SIG-M5 treated with dmso at 0.1 percent for 504 hours (cell line): Measurements from ENCODE around the gene NNMT.

Experiments
- DNase-seq: peaks from one replicate; lab custom pipeline; 2025; ENCODE audit not compliant: unreplicated experiment; lab: John Stamatoyannopoulos, UW

The NNMT gene

DNA sequence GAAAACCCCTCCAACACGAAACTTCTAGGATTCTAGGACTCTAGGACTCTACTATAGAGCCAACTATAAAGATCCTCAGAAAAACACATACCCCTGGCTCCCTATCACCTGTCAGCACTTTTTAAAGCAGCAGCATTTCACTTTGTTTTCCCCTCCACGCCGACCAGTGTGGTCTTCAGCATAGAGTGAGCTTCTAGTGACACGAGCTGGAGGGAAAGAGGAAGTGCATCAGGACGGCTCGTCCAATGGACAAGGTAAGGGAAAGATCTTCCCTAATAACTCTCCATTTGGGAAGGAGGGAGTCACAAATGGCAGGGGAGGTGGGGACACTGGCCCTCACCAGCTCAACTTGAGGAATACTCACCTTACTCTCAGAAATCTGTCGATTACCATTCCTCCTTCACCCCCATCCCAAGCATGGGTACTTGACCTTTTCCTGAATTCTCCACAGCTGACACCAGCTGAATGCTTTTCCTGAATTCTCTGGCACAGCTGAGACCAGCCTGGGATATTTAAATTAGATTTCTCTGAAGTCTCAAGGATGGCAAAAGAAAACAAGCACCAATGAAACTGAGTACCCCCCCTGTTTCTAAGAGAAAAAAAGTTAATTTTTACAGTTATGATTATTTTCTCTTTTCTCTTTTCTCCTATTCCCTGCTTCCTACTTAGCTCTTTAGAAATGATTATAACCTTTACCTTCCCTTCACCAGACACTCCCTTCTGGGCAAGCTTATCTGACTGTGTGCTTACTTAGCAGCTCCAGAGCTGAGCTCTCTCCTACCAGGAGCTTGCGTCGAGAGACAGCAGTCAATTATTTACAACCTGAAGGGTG is 33.3 kb upstream of the NNMT start:
- peak; percentile 40 for DNase-seq

DNA sequence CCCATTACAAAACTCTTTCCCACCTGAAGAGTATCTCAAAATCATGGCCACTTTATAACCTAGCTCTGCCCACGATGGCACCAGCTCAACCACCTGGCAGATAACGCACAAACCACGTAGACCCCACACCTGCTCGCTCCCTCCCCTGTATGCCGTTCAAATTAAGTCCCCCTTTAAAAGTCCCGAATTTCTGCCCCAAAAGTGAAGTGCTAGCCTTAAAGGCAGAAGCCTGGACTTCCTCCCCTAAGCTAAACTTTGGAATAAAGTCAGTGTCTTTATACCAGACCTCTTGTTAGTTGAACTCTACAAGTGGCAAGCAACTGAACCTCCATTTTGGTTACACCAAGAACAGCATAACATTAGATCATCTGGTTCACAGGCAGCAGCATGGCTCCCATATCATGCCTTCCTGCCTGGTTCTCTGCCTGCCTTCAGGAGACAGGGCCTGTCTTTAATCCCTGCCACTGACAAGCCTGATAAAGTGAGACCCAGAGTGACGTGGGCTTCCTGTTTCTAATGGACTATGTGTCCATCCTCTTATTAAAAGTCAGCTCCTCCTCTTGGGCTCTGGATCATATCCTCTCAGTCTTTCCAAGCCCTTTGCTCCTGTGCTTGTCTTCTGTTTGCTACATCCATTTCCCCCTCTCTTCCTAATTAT is 32.6 kb upstream of the NNMT start:
- DNase-seq, result no peak

DNA sequence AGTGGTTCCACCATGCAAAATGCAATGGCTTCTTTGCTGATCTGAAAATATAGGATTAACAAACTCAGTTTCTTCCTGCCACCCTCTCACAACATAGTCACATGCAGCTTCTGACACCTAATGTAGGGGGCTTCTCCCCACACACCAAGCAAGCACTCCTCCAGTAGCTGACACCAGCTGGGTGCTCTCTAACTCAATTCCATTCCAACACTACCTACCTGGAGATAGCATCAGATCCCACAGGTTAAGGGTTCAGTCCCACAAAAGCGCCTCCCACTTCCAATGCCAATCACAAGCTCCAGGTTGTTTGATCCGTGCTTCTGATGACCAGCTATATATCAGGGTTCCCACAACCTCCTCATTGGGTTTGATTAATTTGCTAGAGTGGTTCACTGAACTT is 31.8 kb upstream of the NNMT start:
- DNase-seq, result no peak

DNA sequence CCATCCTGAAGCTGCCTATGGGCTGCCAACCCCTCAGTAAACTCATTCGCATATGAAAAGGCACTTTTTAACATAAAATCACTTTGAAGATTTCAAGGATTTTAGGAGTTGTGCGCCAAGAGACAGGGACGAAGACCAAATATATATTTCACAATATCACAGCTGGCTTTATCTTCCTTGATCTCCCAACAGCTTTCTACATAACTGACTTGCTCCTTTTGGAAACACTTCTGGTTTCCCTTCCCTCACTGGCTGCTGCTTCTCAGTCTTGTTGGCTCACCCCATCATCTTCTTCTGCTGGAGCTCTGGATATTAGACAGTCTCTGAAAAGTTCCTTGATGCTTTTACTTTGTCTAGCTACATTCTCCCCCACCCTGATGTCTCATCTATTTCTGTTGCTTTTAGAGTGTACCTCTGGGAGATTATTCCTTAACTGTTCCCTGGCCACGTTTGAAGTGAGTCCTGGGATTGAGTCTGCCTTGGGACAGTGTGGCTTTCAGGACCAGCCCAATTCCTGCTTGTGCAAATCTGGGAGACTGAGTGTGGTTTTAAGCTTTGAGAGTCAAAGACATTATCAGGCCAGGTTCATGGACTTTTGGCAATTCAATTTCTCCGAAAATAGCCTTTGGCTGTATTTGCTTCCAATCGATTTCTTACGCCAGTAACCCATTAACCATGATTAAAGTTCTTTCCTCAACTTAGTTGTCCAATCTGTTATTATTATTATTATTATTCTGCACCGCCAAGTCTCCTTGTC is 30.9 kb upstream of the NNMT start:
- no peak for DNase-seq

DNA sequence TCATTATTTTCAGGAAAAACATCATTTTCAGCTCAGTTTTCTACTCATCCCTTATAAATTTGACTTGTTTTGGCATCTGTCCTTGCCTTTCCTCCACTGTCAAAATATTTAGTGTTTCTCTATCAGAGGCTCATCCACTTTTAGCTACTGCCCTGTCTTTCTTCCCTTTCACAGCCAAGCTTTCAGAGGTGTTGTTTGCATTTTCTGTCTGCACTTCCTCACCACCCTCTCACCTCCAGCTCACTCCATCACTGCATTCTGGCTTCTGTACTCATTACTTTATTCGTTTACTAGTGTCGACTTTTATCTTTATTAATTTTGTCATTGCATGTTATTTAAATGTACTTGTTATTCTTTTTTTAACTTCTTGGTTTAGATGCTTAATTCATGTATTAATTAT is 26.7 kb upstream of the NNMT start:
- DNase-seq, result no peak

DNA sequence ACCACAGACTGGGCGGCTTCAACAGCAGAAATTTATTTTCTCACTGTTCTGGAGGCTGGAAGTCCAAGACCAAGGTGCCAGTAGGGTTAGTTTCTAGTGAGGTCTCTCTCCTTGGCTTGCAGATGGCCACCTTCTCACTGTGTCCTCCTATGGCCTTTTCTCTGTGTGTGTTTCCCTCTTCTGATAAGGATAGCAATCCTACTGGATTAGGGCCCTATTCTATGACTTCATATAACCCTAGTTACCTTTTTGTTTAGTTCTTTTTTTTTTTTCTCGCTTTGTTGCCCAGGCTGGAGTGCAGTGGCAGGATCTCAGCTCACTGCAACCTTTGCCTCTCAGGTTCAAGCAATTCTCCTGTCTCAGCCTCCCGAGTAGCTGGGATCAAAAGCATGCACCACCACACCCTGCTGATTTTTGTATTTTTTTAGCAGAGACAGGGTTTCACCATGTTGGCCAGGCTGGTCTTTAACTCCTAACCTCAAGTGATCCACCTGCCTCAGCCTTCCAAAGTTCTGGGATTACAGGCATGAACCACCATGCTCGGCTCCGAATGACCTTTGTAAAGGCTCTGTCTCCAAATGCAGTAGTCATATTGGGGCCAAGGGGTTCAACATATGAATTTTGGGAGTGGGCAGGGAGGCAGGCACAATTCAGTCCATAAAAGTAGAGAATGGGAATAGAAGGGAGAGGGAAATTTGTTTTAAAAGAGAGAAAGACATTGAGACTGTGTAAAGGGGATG is 25.5 kb upstream of the NNMT start:
- DNase-seq, result no peak

DNA sequence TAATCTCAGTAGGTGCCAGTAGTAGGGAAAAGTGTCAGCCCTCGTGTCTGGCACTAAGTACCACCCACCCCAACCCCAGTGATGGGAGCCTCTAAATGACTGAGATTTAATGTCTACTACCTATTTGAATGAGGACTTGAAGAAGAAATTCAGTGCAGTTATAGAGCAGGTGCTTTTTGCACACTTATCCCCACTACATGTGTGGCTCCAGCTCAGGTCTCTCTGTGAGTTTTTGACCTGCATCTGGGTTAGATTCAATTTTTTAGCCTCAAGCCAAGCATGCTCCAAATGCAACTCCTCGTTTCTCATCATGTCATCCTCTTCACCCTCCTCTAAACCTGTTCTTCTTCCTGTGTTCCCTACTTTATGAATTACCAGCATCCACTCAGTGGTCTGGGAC is 24.9 kb upstream of the NNMT start:
- DNase-seq, result no peak

DNA sequence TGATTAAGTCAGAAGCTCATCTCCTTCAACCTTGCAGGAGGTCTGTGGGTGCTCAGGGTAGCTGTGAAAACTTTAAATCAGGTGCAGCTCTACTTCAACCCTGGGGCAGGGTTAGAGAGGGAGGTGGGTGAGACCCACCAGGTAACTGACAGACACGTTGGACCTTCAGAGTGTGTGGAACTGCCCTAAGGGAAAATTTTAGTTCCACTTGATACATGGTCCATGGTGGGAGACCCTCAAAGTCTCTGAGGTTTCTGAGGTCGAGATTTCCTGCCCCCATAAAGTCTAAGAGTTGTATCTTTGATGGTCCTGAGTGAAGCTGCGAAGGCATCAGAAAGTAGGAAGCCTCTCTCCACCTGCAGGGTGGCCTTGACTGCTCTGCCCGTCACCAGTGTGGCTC is 23.9 kb upstream of the NNMT start:
- no peak for DNase-seq

DNA sequence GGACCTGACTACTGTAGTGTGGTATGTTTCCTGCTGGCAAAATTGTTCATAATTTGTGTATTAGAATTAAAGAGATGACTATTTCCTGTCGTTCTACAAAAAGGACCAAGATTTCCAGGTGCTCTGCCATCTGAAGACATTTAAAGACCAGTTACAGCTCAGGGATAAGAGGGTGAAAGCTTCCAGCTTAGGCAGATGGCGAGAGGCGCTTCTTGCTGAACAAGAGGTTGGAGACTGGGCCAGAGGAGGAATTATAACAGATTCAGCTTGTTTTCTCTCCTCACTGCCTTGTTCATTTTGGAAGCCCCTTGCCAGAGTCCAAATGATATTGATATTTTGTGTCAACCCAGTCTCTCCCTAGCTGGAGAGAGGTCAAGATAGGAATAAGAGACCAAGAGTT is 23.1 kb upstream of the NNMT start:
- DNase-seq, result no peak

DNA sequence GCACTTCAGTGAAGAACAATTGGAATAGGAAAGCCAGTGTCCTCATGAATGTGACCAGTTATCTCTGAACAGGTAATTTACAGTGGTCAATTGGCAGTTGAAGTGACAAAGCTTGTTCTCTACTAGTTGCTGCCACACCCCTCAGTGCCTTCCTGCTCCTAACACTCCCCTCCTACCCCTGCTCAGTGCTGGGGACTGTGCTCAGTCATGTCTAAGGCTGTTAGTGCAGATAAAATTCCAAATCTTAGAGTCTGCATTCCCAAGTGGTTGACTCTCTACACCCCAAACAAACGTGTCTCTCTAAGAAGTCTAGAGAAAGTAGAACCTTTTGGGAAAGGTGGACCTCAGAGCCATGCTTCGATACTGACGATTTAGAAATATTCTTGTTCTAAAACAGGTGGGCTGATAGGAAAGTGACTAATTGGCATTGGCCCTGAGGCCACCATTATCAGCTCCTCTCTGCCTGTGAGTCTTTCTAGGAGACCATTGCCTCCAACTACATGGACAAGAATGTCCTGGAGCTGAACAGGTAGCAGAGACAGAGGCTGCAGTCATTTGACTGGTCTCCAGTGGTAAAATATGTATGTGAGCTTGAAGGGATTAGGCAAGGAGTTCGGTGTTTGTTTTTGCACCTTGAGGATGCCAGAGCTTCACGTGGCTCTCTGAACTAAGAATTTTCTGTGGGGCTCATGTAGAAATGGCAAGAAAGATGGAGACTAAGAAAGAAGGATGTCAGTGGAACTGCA is 22.1 kb upstream of the NNMT start:
- DNase-seq, result no peak

DNA sequence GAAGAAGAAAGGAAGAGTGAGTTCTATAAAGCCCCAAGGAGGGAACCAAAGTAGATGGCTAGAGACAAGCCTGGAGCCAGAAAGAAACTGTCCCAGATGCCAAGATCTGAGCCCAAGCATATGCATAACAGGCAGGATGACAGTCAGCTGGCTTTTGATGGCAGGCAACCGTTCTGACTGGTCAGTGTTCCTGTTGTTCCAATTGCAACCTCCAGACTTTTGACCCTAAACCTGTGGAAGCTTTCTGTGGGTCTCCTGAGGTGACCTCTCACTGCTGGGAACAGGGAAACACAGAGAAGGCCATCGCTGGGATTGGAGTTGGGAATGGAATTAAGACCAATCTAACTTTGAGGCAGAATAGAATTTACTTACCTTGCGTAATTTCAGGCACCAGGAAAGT is 21.6 kb upstream of the NNMT start:
- no peak for DNase-seq

DNA sequence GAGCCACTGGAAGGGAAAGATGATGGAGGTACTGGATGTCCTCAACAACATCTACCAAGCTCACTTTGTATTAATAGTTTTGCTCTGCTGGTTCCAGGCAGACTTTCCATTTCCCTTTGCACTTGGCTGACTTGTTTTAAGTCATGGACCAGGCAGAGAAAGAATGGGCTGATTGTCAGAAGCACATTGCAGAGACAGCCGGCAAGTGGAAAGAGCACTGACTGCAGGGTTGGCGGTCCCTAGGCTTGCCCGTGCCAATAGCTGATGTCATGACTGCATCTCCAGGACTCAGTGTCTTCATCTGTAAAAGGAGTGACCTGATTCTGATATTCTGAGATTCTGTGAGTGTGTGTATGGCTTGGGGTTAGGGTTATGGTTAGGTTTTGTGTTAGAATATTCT is 20.9 kb upstream of the NNMT start:
- DNase-seq, result no peak

DNA sequence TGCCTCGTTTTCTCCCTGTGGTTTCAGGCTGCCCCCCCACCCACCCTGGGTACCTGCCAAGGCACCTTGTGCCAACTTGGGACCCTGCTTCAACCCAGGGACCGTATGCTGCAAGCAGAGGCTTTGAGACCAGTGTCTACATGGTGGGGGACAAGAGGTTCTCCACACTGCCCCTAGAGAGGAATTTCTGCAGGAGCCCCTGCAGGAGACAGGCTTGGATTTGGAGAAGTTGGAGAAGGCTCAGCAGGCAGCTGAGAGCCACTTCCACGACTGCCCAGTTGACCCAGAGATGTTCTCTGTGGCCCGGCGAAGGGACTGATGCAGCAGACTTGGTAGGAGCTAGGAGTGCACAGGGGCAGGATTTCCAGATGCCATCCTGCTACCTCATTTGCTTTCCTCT is 20.1 kb upstream of the NNMT start:
- DNase-seq, result no peak

DNA sequence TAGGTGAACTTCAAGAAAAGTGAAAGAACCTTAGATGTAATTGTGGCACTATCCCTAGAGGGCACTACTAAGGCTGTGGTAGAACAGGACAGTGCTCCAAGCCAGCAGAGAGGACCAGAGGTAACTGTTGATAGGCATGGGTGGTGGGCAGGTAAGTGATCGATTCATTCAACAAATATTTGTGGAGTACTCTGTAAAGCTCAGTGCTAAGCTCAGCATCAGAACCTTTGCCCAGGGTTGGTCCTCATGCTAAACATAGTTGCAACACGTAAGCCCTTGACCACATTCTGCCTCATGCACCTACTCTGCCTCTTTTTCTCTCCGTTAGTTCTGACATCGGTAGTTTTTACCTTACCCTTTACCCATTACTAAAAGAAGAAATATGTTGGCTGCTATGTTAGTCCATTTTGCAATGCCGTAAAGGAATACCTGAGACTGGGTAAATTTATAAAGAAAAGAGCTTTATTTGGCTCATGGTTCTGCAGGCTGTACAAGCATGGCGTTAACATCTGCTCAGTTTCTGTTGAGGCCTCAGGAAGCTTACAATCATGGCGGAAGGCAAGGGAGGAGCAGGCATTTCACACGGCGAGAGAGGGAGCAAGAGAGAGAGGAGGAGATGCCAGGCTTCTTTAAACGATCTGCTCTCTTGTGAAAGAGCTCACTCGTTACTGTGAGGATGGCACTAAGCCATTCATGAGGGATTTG is 18.4 kb upstream of the NNMT start:
- no peak for DNase-seq

DNA sequence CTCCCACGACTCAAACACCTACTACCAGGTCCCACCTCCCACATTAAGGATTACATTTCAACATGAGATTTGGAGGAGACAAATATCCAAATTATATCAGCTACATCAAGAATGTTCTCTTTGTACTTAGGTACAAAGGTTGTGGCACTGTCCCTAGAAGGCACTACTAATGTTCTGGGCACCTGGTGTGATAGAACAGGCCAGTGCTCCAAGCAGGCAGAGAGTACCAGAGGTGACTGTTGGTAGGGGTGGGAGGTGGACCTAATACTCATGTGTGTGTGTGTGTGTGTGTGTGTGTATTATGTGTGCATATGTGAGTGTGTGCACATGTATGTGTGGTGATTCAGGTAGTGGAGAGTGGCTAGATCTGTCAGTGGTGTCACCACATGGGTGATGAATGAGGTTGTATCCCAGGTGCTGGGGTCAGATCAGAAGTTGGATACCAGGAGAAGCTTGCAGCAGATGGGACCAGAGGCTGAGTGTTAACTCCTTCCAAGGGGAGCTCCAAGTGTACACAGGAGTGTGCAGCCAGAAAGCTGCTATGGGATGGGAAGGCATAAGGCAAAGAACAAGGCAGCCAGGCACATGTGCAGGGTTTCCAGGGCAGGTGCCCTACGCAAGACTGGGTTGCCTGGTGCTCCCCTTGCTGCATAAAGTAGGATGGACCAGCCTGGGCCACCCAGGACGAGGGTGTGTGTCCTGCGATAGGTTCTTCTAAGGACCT is 17.7 kb upstream of the NNMT start:
- DNase-seq, result no peak

DNA sequence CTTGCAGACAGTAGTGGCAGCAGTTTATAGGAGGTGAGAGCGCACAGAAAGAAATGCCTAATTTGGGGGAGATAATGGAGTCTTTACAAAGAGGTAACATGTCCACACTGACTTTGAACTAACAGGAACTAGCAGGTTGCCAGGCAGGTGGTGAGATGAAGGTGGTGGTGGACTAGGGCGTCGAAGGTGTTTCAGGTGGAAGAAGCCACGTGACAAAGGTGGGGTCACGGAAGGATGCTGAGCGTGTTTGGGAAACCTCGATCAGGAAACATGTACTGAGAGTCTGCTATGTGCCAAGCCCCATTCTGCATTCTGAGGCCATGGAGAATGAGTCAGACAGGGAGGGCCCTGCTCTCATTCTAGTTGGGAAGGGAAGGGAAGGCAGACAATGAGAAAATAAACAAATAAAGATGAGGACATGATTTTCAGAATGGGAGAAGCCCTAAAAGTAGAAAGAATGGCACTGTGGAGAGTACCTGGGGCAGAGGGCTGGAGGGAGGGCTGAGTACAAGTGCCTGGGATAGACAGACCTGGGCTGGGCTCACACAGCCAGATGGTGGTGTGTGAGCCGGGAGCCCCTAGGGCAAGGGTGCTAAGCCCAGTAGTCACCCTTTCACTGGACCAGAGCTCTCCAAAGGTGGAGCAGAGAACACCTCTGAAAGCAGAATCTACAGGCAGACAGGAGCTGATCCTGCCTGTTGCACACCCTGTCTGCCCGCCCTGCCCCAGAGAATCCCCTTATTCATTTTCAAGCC is 16.2 kb upstream of the NNMT start:
- DNase-seq, result no peak

DNA sequence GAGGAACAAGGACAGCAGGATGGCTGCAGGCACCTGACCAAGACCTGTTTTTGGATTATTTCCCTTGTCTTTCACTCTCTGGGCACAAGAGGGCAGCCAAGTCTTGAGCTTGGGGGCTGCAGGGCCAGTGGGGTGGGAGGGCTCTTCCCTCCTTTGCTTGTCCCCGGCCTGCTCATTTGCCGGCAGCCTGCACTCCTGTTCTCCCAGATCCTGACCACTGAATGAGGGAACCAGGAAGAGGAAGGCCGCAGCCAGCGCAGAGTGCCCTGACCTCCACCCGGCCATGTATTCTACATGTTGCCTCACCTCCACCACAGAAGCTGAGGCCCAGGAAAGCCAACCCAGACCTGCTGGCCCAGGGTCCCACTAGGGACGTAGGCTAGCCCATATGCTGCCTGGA is 15.5 kb upstream of the NNMT start:
- DNase-seq, result peak; percentile 22

DNA sequence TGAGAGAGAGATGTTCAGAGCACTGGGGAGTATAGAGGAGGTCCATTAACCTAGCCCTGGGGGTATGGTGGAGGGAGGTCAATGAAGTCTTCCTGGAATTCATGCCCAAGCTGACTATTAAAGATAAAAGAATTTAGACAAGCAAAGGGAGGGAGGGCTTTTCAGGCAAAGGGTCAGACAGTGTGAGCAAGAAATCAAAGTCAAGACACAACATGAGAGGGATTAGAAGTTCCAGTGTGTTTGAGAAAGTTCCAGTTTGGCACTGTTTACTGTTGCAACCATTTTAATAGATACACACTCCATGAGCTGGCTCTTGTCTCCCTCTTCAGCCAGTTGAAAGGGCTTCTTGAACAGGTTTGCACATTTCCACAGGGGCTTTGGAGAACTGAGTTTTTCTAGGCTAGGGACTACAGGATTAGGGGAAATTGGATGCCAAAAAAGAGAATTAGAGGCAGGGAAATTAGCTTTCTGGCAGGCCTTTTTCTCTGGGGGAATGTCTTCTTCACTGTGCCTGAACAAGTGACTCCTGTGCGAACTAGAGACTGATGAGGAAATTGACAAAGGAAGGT is 14.7 kb upstream of the NNMT start:
- no peak for DNase-seq
